Stimulated activated CD8-positive, alpha-beta memory T cell treated with anti-CD3 and anti-CD28 coated beads, Interleukin-15, amount 100 ng/mL, for 24 hours (primary cell): ENCODE measurements around the gene PROCR.
"Not testable (repeated sequence)": the region's sequence is repeated elsewhere in the genome, so short reads cannot be mapped to it uniquely, and the experiment has no call there.

Experiments used
- DNase-seq: peaks from one replicate; pipeline ENCODE4 v3.0.0-alpha.2; 2020; ENCODE audit warnings: low read depth

The PROCR gene

DNA sequence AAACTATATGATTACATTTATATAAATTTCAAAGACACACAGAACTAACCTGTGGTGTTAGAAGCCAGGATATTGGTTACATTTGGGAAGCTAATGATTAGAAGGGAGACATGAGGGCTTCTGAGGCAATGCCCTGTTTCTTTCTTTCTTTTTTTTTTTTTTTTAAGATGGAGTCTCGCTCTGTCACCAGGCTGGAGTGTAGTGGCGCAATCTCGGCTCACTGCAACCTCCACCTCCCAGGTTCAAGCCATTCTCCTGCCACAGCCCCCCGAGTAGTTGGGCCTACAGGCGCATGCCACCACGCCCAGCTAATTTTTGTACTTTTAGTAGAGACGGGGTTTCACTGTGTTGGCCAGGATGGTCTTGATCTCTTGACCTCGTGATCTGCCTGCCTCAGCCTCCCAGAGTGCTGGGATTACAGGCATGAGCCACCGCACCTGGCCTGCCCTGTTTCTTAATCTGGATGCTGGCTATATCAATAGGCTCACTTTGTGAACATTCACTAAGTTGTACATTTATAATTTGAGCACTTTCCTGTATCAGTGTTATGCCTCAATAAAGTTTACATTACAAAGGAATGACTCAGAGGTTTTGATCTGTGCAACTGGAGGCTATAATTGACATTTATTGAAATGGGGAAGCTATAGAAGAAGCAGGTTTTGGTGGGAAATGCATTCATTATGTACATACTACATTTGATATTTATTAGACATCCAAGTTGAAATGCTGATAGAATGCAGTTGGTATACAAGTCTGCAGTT, 21.3 kb downstream of the PROCR start:
- not testable (repeated sequence) for DNase-seq

DNA sequence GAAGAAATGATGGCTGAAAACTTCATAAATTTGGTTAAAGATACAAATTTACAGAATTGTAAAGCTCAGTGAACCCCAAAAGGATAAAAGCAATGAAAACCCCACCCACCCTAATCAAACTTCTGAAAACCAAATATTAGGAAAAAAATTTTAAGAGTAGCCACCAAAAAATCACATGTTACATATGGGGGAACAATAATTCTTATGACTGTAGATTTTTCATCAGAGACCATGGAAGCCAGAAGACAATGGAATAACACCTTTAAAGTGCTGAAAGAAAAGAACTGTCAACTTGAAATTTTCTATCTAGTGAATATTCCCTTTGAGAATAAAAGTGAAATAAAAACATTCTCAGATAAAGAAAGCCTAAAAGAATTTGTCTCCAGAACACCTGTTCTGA, 24.4 kb downstream of the PROCR start:
- no peak for DNase-seq

DNA sequence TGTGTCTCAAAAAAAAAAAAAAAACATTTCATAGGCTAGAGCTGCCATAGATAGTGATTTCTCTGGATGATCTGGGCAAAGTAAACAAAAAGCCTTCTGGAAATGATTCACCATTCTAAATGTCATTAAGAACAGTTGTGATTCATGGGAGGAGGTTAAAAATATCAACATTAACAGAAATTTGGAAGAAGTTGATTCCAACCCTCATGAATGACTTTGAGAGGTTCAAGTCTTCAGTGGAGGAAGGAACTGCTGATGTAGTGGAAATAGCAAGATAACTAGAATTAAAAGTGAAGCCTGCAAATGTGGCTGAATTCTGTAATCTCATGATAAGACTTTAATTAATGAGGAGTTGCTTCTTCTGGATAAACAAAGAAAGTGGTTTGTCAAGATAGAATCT, 27.9 kb downstream of the PROCR start:
- DNase-seq, result no peak

DNA sequence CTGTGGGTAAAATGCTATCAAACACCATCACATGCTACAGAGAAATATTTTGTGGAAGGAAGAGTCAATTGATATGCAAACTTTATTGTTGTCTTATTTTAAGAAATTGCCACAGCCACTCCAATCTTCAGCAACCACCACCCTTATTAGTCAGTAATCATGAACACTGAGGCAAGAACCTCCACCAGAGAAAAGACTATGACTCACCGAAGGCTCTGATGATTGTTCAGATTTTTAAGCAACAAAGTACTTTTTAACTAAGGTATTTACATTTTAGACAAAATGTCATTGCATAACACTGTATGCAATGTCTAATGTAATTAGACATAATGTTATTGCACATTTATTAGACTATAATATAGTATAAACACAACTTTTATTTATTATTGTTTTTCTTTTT, 28.4 kb downstream of the PROCR start:
- DNase-seq, result no peak

DNA sequence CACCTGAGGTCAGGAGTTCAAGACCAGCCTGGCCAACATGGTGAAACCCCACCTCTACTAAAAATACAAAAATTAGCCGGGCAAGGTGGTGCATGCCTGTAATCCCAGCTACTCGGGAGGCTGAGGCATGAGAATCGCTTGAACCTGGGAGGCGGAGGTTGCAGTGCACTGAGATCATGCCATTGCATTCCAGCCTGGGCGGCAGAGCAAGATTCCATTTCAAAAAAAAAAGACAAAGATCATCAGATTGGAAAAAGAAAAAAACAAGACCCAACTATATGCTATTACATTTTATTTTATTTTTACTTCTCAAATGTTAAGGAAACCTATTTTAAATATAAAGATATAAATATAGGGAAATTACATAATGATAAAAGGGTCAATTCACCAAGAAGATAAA, 29.6 kb downstream of the PROCR start:
- DNase-seq, result not testable (repeated sequence)

DNA sequence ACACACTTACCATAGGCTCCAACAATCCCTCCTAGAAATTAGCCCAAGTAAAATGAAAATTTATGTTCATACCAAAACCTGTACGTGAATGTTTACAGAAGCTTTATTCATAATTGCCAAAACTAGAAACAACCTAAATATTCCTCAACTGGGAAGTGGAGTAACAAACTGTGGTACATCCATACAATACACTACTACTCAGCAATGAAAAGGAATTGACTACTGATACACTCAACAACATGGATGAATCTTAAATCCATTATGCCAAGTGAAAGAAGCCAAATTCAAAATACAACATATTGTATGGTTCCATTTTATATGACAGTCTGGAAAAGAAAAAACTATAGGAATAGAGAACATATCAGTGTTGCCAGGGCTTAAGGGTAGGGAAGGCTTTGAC, 34.9 kb downstream of the PROCR start:
- no peak for DNase-seq

DNA sequence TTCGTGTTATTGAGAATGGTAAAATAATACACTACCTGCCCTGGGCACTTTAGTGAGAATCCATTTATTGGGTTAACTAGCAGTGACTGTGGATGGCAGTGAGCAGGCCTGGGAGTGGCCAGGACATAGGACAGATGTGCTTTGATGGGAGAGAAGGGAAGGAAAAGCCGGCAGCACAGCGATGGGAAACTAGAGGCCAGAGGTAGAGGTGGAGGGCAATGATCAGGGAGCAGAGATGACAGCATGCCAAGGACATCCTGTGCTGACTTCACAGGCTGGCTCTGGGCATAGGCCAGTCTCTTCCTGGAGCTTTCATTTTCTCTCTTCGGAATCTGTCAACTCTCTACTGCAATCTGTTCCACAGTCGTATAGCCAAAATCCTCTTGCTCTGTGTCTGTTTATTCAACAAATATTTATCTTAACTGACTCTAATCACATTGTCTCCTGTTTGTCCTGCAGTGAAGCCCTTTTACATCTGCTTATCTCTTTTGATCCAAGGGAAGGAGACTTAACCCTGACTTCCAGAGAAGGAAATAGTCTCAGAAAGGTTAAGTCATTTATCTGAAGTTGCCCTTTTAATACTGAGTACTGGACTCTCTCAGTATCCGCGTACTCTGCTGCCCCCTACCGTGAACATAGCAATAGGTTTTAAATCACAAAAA, 36.2 kb downstream of the PROCR start:
- peak; percentile 39 for DNase-seq

DNA sequence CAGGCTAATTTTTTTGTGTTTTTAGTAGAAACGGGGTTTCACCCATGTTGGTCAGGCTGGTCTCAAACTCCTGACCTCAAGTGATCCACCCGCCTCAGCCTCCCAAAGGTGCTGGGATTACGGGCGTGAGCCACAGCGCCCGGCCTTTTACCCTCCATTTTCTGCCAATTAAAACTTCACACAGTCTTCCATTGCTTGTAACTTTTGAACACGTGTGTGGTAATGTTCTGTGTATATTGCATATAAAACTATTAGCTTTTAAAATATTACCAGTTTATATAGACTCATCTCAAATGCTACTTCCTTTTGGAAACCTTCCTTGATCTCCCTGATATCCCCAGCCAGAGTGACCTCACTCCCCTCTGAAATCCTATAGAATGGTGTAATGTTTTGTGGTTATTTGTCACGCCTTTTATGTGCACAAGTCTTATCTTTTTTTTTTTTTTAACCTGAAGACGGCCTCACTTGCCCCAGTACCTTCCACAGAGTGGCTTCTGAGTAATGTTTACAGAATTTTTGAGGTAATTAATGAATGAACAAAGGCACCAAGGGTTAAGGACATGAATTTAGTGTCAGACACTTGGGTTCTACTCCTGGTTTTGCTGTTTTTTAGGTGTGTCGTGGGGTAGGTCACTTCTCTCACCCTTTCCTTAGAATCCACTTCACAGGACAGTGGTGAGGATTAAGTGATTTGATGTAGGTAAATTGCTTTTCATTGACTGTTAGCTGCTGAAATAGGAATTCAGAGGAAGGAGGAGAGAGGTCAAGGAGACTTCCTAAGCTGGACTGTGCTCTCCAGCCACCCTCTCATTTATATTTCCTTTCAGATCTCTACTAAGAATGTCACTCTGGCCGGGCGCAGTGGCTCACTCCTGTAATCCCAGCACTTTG, 43.4 kb downstream of the PROCR start:
- no peak for DNase-seq

DNA sequence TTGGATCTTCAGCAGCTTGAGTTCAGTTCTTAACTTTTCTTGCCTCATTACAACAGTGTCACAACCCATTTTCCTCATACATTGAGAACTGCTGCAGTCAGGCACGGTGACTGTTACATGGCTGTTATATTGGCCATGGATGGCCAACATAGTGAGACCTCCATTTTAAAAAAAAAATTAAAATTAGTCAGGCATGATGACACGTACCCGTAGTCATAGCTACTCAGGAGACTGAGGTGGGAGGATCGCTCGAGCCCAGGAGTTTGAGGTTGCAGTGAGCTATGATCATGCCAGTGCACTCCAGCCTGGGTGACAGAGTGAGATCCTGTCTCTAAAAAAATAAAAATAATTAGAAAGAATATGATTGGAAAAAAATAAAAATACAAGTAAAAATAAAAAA, 44.7 kb downstream of the PROCR start:
- no peak for DNase-seq

DNA sequence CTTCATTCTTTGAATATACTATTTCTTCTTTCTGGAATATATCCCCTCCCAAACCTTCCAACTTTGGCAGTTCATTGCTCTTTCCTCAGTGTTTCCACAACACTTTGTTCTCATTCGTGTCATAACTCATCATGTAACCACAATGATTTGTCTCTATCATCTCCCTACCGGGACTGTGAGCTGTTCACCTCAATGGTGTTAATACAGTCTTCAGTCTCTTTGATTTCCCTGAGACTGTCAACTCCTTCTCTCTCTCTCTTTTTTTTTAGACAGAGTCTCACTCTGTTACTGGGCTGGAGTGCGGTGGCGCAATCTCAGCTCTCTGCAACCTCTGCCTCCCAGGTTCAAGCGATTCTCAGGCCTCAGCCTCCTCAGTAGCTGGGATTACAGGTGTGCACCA, 52.1 kb downstream of the PROCR start:
- DNase-seq, result no peak

DNA sequence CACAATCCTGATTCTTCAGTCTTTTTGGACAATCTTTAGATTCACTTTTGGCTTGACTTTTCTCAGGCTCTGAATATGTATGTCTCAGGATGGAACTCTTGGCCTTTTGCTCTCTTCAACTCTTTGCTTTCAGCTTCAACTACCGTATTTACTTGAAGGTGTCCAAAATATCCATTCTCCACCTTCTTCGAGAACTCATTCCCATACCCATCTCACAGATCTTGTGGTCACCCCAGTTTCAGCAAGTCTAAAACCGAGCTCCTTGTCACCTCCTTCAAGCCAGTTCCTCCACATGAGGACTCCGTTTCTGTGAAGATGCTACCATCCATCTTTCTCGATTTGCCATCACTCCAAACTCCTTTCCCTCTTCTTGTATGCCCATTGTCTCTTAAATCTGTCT, 52.7 kb downstream of the PROCR start:
- DNase-seq, result no peak

DNA sequence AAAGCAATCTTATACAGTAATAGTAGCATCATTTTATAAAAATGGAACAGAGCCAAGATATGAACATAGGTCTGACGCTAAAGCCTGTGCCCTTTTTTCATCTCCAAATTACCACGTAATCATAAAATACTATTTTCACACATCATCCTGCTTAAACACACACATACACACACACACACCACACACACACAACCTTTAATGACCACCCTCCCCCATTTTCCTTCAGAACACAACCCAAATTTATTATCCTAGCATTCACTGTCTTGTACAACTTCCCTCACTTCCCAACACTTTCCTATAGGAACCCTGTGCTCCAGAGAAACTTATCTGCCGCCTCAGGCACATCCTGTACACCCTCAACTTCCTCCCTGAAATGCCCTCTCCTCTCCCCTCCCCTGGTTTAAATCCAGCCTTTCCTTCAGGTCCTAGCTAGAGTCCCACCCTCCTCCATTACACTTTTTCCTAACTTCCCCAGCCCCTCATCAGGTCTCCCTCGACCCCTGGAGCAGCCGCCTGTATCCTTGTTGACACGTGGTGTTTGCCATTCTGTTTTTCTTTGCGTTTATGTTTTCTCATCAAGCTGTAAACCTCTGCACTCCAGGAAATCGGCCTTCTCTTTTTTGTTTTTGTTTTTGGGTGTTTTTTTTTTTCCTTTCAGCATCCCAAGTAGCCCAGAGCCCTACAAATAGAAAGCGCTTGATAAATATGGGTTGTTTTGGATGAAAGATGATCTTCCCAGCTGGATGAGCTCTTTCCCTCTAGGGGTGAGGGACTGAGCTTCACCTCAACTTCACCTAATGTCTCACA, 53.6 kb downstream of the PROCR start:
- DNase-seq, result no peak

DNA sequence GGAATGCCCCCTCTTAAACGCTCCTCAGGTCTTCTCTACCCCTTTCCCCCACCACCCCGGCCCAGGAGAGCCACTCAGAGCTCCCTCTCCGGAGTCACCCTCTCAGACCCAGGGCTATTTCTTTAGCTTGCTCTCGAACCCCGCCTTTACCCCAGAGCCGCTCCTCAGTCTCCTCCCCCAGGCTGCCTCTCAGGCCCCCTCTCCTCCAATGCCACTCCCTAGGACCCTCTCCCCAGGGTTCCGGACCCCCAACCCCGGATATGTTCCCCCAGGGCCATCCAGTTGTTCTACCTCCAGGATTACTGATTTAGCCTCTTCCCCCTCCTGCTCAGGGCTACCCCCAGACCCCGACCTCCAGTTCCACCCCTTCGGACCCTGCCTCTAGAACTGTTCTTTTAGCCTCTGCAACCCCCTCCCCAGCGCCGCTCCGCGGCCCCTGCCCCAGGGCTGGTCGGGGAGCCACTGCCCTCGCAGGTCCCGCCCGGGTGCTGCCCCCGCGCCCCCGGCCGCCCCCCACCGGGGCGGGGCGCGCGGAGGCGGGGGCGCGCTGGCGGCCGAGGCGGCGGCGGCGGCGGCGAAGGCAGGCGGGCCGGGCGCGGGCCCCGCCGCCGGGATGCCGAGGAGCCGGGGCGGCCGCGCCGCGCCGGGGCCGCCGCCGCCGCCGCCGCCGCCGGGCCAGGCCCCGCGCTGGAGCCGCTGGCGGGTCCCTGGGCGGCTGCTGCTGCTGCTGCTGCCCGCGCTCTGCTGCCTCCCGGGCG, 54.4 kb downstream of the PROCR start, which contains the start of gene MMP24:
TSS of gene MMP24 (plus strand) at position 565 of the 758 bp plus-strand sequence. CDS start at position 614, 49 bp downstream.
- DNase-seq, result no peak
